KMS-11 (cell line): ENCODE data around the gene CSMD2.
"Not testable (repeated sequence)": the region's sequence is repeated elsewhere in the genome, so short reads cannot be mapped to it uniquely, and the experiment has no call there.

Experiments
- H2AFZ ChIP-seq: fragments of 200-600 bp; sonication (generic); 2 replicates; pipeline ENCODE4 v1.6.1; 2016; ENCODE audit warnings: antibody characterized with exemption, mixed run types, low read depth
- H3K27ac ChIP-seq: fragments of 200-600 bp; sonication (generic); 2 replicates; pipeline ENCODE4 v1.6.1; 2016; ENCODE audit warnings: mild to moderate bottlenecking, mixed run types
- H3K27me3 ChIP-seq: fragments of 200-600 bp; sonication (generic); 2 replicates; pipeline ENCODE4 v1.6.1; 2017; ENCODE audit warnings: mild to moderate bottlenecking, low read depth, mixed run types, moderate library complexity; ENCODE audit not compliant: insufficient read depth
- H3K36me3 ChIP-seq: fragments of 200-600 bp; sonication (generic); 2 replicates; pipeline ENCODE4 v1.6.1; 2017; ENCODE audit warnings: mild to moderate bottlenecking, mixed run types; ENCODE audit not compliant: insufficient read depth
- H3K4me1 ChIP-seq: fragments of 200-600 bp; sonication (generic); 2 replicates; pipeline ENCODE4 v1.6.1; 2016; ENCODE audit warnings: mild to moderate bottlenecking, low read depth, mixed run types; ENCODE audit not compliant: poor library complexity, severe bottlenecking
- H3K4me2 ChIP-seq: fragments of 200-600 bp; sonication (generic); 2 replicates; pipeline ENCODE4 v1.7.0; 2016; ENCODE audit warnings: mild to moderate bottlenecking, mixed run types
- H3K4me3 ChIP-seq: fragments of 200-600 bp; sonication (generic); IDR thresholded peaks from 2 replicates; pipeline ENCODE4 v1.6.1; 2017; ENCODE audit warnings: low read depth, low read length, mixed read lengths; ENCODE audit not compliant: insufficient read depth
- H3K79me2 ChIP-seq: fragments of 200-600 bp; sonication (generic); 2 replicates; pipeline ENCODE4 v1.6.1; 2016; ENCODE audit warnings: low read depth, mixed run types; ENCODE audit not compliant: insufficient read depth
- H3K9ac ChIP-seq: fragments of 200-600 bp; sonication (generic); 2 replicates; pipeline ENCODE4 v1.6.1; 2016; ENCODE audit warnings: mild to moderate bottlenecking, mixed run types
- H4K20me1 ChIP-seq: fragments of 200-600 bp; sonication (generic); 2 replicates; pipeline ENCODE4 v1.6.1; 2016; ENCODE audit warnings: mild to moderate bottlenecking, mixed run types; ENCODE audit not compliant: insufficient read depth
- CTCF ChIP-seq: fragments of 200-600 bp; sonication (generic); conservative IDR thresholded peaks from 2 replicates; pipeline ENCODE4 v1.6.1; 2017; ENCODE audit warnings: low read depth, mild to moderate bottlenecking, antibody characterized with exemption, low read length, moderate library complexity, mixed read lengths

The CSMD2 gene

GRCh38 chr1:34086561-34086960 is 78.5 kb downstream of the CSMD2 start:
- Histone ChIP-seq H3K4me2 (no peak overlapping the region), H3K27ac (no peak overlapping the region), H3K27me3 (no peaks in the 10 kb centered on the region)

GRCh38 chr1:34083974-34084373 is 81.1 kb downstream of the CSMD2 start:
- H3K4me3 ChIP-seq, result no peak overlapping the region
- H3K79me2 ChIP-seq, result no peaks in the 10 kb centered on the region
- TF ChIP-seq CTCF, result no peak
- no peaks in the 10 kb centered on the region for H3K36me3 ChIP-seq
- H3K4me1 ChIP-seq, result no peaks in the 10 kb centered on the region
- H4K20me1 ChIP-seq, result no peaks in the 10 kb centered on the region
- no peak overlapping the region for H3K4me2 ChIP-seq
- H3K27ac ChIP-seq, result no peak overlapping the region
- no peak overlapping the region for H3K9ac ChIP-seq
- H2AFZ ChIP-seq, result no peak overlapping the region
- no peaks in the 10 kb centered on the region for H3K27me3 ChIP-seq

More at GRCh38 chr1:34086561-34086960, 78.5 kb downstream of the CSMD2 start:
- TF ChIP-seq CTCF, result no peak
- Histone ChIP-seq H3K4me1 (no peaks in the 10 kb centered on the region), H3K36me3 (no peaks in the 10 kb centered on the region), H3K4me3 (no peak overlapping the region), H2AFZ (no peak overlapping the region), H4K20me1 (no peaks in the 10 kb centered on the region), H3K79me2 (no peaks in the 10 kb centered on the region), H3K9ac (no peak overlapping the region)

GRCh38 chr1:34082085-34082670 is 82.9 kb downstream of the CSMD2 start:
- H3K36me3 ChIP-seq, H3K9ac ChIP-seq, H3K4me2 ChIP-seq, H4K20me1 ChIP-seq, H3K79me2 ChIP-seq, H2AFZ ChIP-seq, H3K4me3 ChIP-seq, H3K27ac ChIP-seq, H3K4me1 ChIP-seq, H3K27me3 ChIP-seq: not testable (repeated sequence)

GRCh38 chr1:34078383-34078782 is 86.6 kb downstream of the CSMD2 start:
- H3K79me2 ChIP-seq, result no peaks in the 10 kb centered on the region
- TF ChIP-seq CTCF, result no peak
- H4K20me1 ChIP-seq, result no peaks in the 10 kb centered on the region
- H3K27ac ChIP-seq, result no peak overlapping the region
- no peak overlapping the region for H3K9ac ChIP-seq
- H3K4me1 ChIP-seq, result no peaks in the 10 kb centered on the region
- H2AFZ ChIP-seq, result no peak overlapping the region
- H3K4me2 ChIP-seq, result no peak overlapping the region
- no peaks in the 10 kb centered on the region for H3K27me3 ChIP-seq
- H3K4me3 ChIP-seq, result no peak overlapping the region
- no peaks in the 10 kb centered on the region for H3K36me3 ChIP-seq

- H3K4me1 ChIP-seq, result no peaks in the 10 kb centered on the region
- no peak overlapping the region for H3K27ac ChIP-seq
- H3K4me3 ChIP-seq, result no peak overlapping the region
- no peak overlapping the region for H2AFZ ChIP-seq
- H3K79me2 ChIP-seq, result no peaks in the 10 kb centered on the region
- H3K4me2 ChIP-seq, result no peak overlapping the region
- no peaks in the 10 kb centered on the region for H3K36me3 ChIP-seq
- no peak for TF ChIP-seq CTCF
- no peak overlapping the region for H3K9ac ChIP-seq
- no peaks in the 10 kb centered on the region for H3K27me3 ChIP-seq
- no peaks in the 10 kb centered on the region for H4K20me1 ChIP-seq
These were observed 89.5 kb downstream of the CSMD2 start for GRCh38 chr1:34075576-34075975.
